GM12878 (cell line): ENCODE results near the gene ZMYND11. TPM values are rescaled to one million over a fixed set of nuclear protein-coding genes. Genes with fewer than 3 reads are reported as not detected.
A peak's percentile ranks its signal among the peaks of the same experiment; 100 is the strongest.

ENCODE experiments used
- ATAC-seq: fragments of 200-7000 bp; cut with Tn5 transposase; 3 replicates; pipeline ENCODE4 v1.9.1; 2020; ENCODE audit warnings: mild to moderate bottlenecking, moderate library complexity
- BruUV-seq: library from RNA; stranded (reverse); fragments of 400-500 nt; replicated peaks from 2 replicates; lab custom pipeline; 2021; lab: Mats Ljungman, UMichigan
- CTCF ChIA-PET: fragments of 300-600 bp; sonication (Branson Sonifier 250); formaldehyde crosslinking; extraction: SDS; loops from one replicate; lab custom pipeline; 2021; ENCODE audit warnings: inconsistent platforms; lab: Yijun Ruan, JAX
- POLR2A ChIA-PET: fragments of 350-600 bp; formaldehyde crosslinking; extraction: SDS; loops from one replicate; lab custom pipeline; 2021; ENCODE audit warnings: inconsistent platforms; lab: Charles Lee
- RAD21 ChIA-PET: fragments of 300-600 bp; sonication (Branson Sonifier 250); formaldehyde crosslinking; loops from one replicate; lab custom pipeline; 2023; ENCODE audit warnings: antibody characterized with exemption; ENCODE audit not compliant: unreplicated experiment; lab: Charles Lee
- SMC1A ChIA-PET: fragments of 300-600 bp; sonication (Branson Sonifier 250); formaldehyde crosslinking; loops from one replicate; lab custom pipeline; 2023; ENCODE audit not compliant: unreplicated experiment, uncharacterized antibody; lab: Charles Lee
- DNase-seq: peaks from one replicate; pipeline ENCODE4 v3.0.0-alpha.2; 2011; ENCODE audit warnings: low read depth, low spot score
- FAIRE-seq: peaks from 3 replicates; lab custom pipeline; 2011; peaks lifted over from hg19 to GRCh38; lab: Jason Lieb, UNC
- H2AFZ ChIP-seq: 2 replicates; pipeline ENCODE4 v1.6.0; 2011; ENCODE audit warnings: low read depth, low read length, control low read depth; ENCODE audit not compliant: control insufficient read depth
- H3K27ac ChIP-seq: 2 replicates; pipeline ENCODE4 v1.5.1; 2011; ENCODE audit warnings: control low read depth; ENCODE audit not compliant: control insufficient read depth, insufficient read depth
- H3K27me3 ChIP-seq, 2 experiments: replicated peaks in 1 of 2; 2 replicates each; pipeline versions ENCODE4 v1.6.0 to v1.6.1; 2011; ENCODE audit warnings: low read length in 1 of 2; ENCODE audit not compliant: control insufficient read depth in 2 of 2, insufficient read depth in 2 of 2
- H3K36me3 ChIP-seq, 2 experiments: 2 replicates each; pipeline ENCODE4 v1.5.1; 2011; ENCODE audit warnings: low read length in 1 of 2; ENCODE audit not compliant: control insufficient read depth in 2 of 2, insufficient read depth in 2 of 2
- H3K4me1 ChIP-seq: 2 replicates; pipeline ENCODE4 v1.6.1; 2011; ENCODE audit warnings: mild to moderate bottlenecking, low read length, moderate library complexity, mixed read lengths; ENCODE audit not compliant: control insufficient read depth, insufficient read depth
- H3K4me2 ChIP-seq: 2 replicates; pipeline ENCODE4 v1.6.0; 2011; ENCODE audit warnings: control low read depth; ENCODE audit not compliant: control insufficient read depth, insufficient read depth
- H3K4me3 ChIP-seq: fragments of 200-600 bp; sonication (generic); 2 replicates; pipeline ENCODE4 v1.5.1; 2016
- H3K79me2 ChIP-seq: 2 replicates; pipeline ENCODE4 v1.6.0; 2011; ENCODE audit warnings: low read length; ENCODE audit not compliant: control insufficient read depth, insufficient read depth
- H3K9ac ChIP-seq: 2 replicates; pipeline ENCODE4 v1.8.0; 2011; ENCODE audit warnings: low read length, control low read depth, mixed read lengths; ENCODE audit not compliant: control insufficient read depth, insufficient read depth
- H3K9me3 ChIP-seq: replicated peaks from 3 replicates; pipeline ENCODE4 v1.5.1; 2011; ENCODE audit warnings: mild to moderate bottlenecking, low read length; ENCODE audit not compliant: control insufficient read depth, insufficient read depth
- H4K20me1 ChIP-seq: 2 replicates; pipeline ENCODE4 v1.6.0; 2011; ENCODE audit not compliant: control insufficient read depth, insufficient read depth
- BMI1 ChIP-seq: fragments of 450-650 bp; IDR thresholded peaks from 2 replicates; pipeline ENCODE4 v1.6.1; 2016; ENCODE audit warnings: mild to moderate bottlenecking, moderate library complexity, borderline replicate concordance
- BRCA1 ChIP-seq: IDR thresholded peaks from 2 replicates; pipeline ENCODE4 v1.6.1; 2011; ENCODE audit warnings: low read depth, low read length, improper control_type of control experiment
- HDAC6 ChIP-seq: fragments of 200-600 bp; sonication (generic); IDR thresholded peaks from one replicate; pipeline ENCODE4 v1.8.0; 2017; ENCODE audit warnings: antibody characterized with exemption; ENCODE audit not compliant: unreplicated experiment
- MEF2A ChIP-seq: IDR thresholded peaks from 2 replicates; pipeline ENCODE4 v1.6.1; 2011; ENCODE audit warnings: low read depth, mild to moderate bottlenecking, low read length, moderate library complexity; ENCODE audit not compliant: insufficient read depth
- NR2C2 ChIP-seq: IDR thresholded peaks from 2 replicates; pipeline ENCODE4 v1.6.1; 2011; ENCODE audit warnings: borderline replicate concordance, low read depth; ENCODE audit not compliant: control insufficient read depth, insufficient read length
- WGBS: methylation state at CpG from one replicate; pipeline ENCODE4 v1.1.6; 2016; ENCODE audit warnings: low lambda C conversion rate; ENCODE audit not compliant: insufficient replicate concordance, insufficient coverage; ENCODE audit errors: missing lambda C conversion rate; 5-methylcytosine and 5-hydroxymethylcytosine counted together
- in situ Hi-C: fragments of 300-500 bp; cut with MboI; formaldehyde crosslinking; loops from 9 replicates; pipeline ENCODE4 v1.14.3; 2018; ENCODE audit warnings: mixed read lengths
- intact Hi-C: fragments of 100-400 bp; cut with micrococcal nuclease; formaldehyde crosslinking; loops from one replicate; pipeline ENCODE4 v1.14.2; 2022; ENCODE audit not compliant: unreplicated experiment
- polyA plus RNA-seq, 11 experiments: library from polyadenylated mRNA; depleted of rRNA in 4 of 11; unstranded in 6 of 11; stranded (reverse) in 5 of 11; fragments of >200 nt; fragmentation: Nextera tagmentation in 4 of 11; fragmentation: Illumina TruSeq in 1 of 11; extraction: Ambion mirVana in 4 of 11; extraction: Trizol in 1 of 11; gene quantifications; 1 replicate in 1 of 11; 2 replicates in 10 of 11; pipeline versions ENCODE4 v1.2.1 to v1.2.3, GENCODE V29; 2011 to 2016; ENCODE audit warnings: inconsistent platforms in 2 of 11, missing spikeins in 2 of 11, low read depth in 1 of 11
- total RNA-seq, 4 experiments: library from RNA; depleted of rRNA in 3 of 4; stranded (reverse); fragments of >200 nt in 3 of 4; fragmentation: Illumina TruSeq in 1 of 4; extraction: Trizol in 1 of 4; gene quantifications; 2 replicates each; pipeline versions ENCODE4 v1.2.1 to v1.2.3, GENCODE V29; 2013 to 2021
- TF ChIP-seq, protein P1 (sequence below): IDR thresholded peaks from 2 replicates; pipeline ENCODE4 v1.6.1; 2012; ENCODE audit warnings: low read depth, low read length, improper control_type of control experiment
- TF ChIP-seq, protein P2 (sequence below), 3 experiments: IDR thresholded peaks in 2 of 3; conservative IDR thresholded peaks in 1 of 3; 2 replicates each; pipeline ENCODE4 v1.5.1; 2011; ENCODE audit warnings: low read depth in 3 of 3, low read length in 3 of 3, mild to moderate bottlenecking in 3 of 3, control low read depth in 2 of 3, moderate library complexity in 2 of 3, inconsistent platforms in 1 of 3, mixed read lengths in 1 of 3; ENCODE audit not compliant: control insufficient read depth in 2 of 3, insufficient read depth in 1 of 3; ENCODE audit errors: extremely low read depth in 1 of 3
- TF ChIP-seq, protein P3 (sequence below): fragments of 450-650 bp; IDR thresholded peaks from 2 replicates; pipeline ENCODE4 v1.6.1; 2017; ENCODE audit warnings: low read depth, mild to moderate bottlenecking, moderate library complexity

Gene ZMYND11
- total and polyA plus RNA-seq, 10 of the 15 experiments (the other 5 are each of a cell fraction or from before 2014, with no cell fraction given), result 3.3 to 24.4 (median 13.1) TPM

DNA sequence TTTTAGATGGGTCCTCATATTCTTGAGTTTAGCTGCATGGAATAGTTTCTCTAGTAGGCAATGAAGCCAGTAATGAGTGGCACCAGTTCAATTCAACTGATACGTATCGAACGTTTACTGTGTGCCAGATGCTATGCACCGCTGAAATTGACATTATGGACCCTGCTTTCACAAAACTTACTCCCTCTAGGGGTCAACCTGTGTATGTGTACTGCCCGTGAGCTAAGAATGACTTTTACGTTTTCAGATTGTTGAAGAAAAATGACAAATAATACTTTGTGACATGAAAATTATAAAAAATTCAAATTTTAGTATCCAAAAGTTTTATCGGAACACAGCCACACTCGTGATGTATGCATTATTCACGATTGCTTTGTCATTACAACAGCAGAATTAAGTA is 95.5 kb downstream of the ZMYND11 start:
- H3K9me3 ChIP-seq, result no peaks in the 10 kb centered on the region
- H3K79me2 ChIP-seq, result no peaks in the 10 kb centered on the region
- intact Hi-C loops (no loop called here), in situ Hi-C loops (no loop called here)
- ChIA-PET RAD21 (no interaction called here), POLR2A (no interaction called here), SMC1A (no interaction called here), CTCF (interaction anchor here (0.6 to 1.2 kb wide), 3 partner anchors 14 to 28 kb away, joined by 3 to 5 read pairs (median 3); no protein-coding TSS in a partner anchor)
- H4K20me1 ChIP-seq, result no peaks in the 10 kb centered on the region
- H3K4me2 ChIP-seq, result no peak overlapping the region
- H3K4me3 ChIP-seq, result no peak overlapping the region
- no TSS peak for BruUV-seq
- H3K27me3 ChIP-seq, result no peaks in the 10 kb centered on the region
- FAIRE-seq, result no peak
- H2AFZ ChIP-seq, result no peak overlapping the region
- no peak for DNase-seq
- TF ChIP-seq BRCA1 (no peak), BMI1 (no peak), MEF2A (no peak), NR2C2 (no peak), HDAC6 (no peak)
- TF ChIP-seq, protein P1, sequence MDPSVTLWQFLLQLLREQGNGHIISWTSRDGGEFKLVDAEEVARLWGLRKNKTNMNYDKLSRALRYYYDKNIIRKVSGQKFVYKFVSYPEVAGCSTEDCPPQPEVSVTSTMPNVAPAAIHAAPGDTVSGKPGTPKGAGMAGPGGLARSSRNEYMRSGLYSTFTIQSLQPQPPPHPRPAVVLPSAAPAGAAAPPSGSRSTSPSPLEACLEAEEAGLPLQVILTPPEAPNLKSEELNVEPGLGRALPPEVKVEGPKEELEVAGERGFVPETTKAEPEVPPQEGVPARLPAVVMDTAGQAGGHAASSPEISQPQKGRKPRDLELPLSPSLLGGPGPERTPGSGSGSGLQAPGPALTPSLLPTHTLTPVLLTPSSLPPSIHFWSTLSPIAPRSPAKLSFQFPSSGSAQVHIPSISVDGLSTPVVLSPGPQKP, result no peak
- TF ChIP-seq, protein P2, sequence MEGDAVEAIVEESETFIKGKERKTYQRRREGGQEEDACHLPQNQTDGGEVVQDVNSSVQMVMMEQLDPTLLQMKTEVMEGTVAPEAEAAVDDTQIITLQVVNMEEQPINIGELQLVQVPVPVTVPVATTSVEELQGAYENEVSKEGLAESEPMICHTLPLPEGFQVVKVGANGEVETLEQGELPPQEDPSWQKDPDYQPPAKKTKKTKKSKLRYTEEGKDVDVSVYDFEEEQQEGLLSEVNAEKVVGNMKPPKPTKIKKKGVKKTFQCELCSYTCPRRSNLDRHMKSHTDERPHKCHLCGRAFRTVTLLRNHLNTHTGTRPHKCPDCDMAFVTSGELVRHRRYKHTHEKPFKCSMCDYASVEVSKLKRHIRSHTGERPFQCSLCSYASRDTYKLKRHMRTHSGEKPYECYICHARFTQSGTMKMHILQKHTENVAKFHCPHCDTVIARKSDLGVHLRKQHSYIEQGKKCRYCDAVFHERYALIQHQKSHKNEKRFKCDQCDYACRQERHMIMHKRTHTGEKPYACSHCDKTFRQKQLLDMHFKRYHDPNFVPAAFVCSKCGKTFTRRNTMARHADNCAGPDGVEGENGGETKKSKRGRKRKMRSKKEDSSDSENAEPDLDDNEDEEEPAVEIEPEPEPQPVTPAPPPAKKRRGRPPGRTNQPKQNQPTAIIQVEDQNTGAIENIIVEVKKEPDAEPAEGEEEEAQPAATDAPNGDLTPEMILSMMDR (IDR thresholded peaks at IDR 0.05 in 2 of 3, conservative IDR thresholded peaks at IDR 0.05 in 1 of 3; ENCODE audit: control insufficient read depth in 2 of 3, extremely low read depth in 1 of 3, insufficient read depth in 1 of 3, low read depth in 3 of 3, low read length in 3 of 3), result peak in 2 of 3 experiments; percentile 20 to 33; a peak in 1 of 6 replicates
- TF ChIP-seq, protein P3, sequence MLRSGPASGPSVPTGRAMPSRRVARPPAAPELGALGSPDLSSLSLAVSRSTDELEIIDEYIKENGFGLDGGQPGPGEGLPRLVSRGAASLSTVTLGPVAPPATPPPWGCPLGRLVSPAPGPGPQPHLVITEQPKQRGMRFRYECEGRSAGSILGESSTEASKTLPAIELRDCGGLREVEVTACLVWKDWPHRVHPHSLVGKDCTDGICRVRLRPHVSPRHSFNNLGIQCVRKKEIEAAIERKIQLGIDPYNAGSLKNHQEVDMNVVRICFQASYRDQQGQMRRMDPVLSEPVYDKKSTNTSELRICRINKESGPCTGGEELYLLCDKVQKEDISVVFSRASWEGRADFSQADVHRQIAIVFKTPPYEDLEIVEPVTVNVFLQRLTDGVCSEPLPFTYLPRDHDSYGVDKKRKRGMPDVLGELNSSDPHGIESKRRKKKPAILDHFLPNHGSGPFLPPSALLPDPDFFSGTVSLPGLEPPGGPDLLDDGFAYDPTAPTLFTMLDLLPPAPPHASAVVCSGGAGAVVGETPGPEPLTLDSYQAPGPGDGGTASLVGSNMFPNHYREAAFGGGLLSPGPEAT, result no peak
- H3K27ac ChIP-seq, result no peak overlapping the region
- H3K36me3 ChIP-seq, result no peaks in the 10 kb centered on the region; a peak in 1 of 4 replicates
- 88% methylated on average over 9 of the region's 9 CpGs for WGBS
- ATAC-seq, result 0 out of 3 replicates have a peak, but pooled peaks have one; percentile 36
- H3K9ac ChIP-seq, result no peak overlapping the region
- no peaks in the 10 kb centered on the region for H3K4me1 ChIP-seq
